Retinal pigment epithelial cell (primary cell): ENCODE measurements around the gene CYB5RL.

ENCODE experiments used
- DNase-seq: peaks from one replicate; pipeline ENCODE4 v3.0.0-alpha.2; 2010; ENCODE audit warnings: low read depth
- H3K4me3 ChIP-seq: 2 replicates; pipeline ENCODE4 v1.5.1; 2011; ENCODE audit warnings: mild to moderate bottlenecking, low read length, control low read depth, moderate library complexity
- TF ChIP-seq, protein P1 (sequence below): conservative IDR thresholded peaks from 2 replicates; pipeline ENCODE4 v1.5.1; 2011; ENCODE audit warnings: low read depth, low read length, control low read depth, inconsistent platforms

Gene CYB5RL

DNA sequence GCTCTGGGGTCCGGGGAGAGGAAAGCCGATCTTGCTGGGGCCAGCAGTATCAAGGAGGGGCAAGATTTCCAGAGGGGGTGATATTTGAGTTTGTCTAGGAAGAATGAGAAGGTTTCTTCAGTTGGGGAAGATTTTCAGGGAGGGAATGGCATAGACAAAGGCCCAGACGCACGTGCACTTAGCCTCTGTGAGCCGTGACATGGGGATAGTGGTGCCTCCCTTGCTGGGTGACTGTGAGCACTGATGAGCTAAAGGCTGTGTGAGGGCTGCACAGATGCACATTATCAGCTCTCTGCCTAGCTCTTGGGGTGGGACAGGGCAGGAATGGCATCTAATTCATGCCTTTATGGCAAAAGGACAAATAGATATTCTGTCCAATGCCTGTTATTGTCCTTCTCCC lies 48.8 kb downstream of the CYB5RL start:
- TF ChIP-seq, protein P1, sequence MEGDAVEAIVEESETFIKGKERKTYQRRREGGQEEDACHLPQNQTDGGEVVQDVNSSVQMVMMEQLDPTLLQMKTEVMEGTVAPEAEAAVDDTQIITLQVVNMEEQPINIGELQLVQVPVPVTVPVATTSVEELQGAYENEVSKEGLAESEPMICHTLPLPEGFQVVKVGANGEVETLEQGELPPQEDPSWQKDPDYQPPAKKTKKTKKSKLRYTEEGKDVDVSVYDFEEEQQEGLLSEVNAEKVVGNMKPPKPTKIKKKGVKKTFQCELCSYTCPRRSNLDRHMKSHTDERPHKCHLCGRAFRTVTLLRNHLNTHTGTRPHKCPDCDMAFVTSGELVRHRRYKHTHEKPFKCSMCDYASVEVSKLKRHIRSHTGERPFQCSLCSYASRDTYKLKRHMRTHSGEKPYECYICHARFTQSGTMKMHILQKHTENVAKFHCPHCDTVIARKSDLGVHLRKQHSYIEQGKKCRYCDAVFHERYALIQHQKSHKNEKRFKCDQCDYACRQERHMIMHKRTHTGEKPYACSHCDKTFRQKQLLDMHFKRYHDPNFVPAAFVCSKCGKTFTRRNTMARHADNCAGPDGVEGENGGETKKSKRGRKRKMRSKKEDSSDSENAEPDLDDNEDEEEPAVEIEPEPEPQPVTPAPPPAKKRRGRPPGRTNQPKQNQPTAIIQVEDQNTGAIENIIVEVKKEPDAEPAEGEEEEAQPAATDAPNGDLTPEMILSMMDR: no peak

More for the DNA sequence above, 48.8 kb downstream of the CYB5RL start:
- DNase-seq: no peak
- no peak overlapping the region for H3K4me3 ChIP-seq
